K562 (cell line): ENCODE measurements around the gene ACKR2. TPM values are rescaled to one million over a fixed set of nuclear protein-coding genes. Genes with fewer than 3 reads are reported as not detected.

Experiments used
- CHD2 ChIP-seq: IDR thresholded peaks from 2 replicates; pipeline ENCODE4 v1.6.1; 2011; ENCODE audit warnings: low read depth, low read length
- CSDE1 ChIP-seq, 2 experiments: fragments of 450-650 bp; IDR thresholded peaks; 2 replicates each; pipeline ENCODE4 v1.6.1; 2016; ENCODE audit warnings: mild to moderate bottlenecking in 1 of 2
- FOXK1 ChIP-seq: sonication (generic); formaldehyde crosslinking; IDR thresholded peaks from 2 replicates; pipeline ENCODE4 v1.8.0; 2022; ENCODE audit warnings: missing genetic modification reagents, mild to moderate bottlenecking, borderline replicate concordance
- GABPA ChIP-seq: fragments of 200-800 bp; sonication (Bioruptor generic); conservative IDR thresholded peaks from 2 replicates; pipeline ENCODE4 v1.6.1; 2016; ENCODE audit warnings: low read depth, missing genetic modification characterization, missing compliant biosample characterization
- GATAD2A ChIP-seq: fragments of 450-650 bp; IDR thresholded peaks from 2 replicates; pipeline ENCODE4 v1.6.1; 2017
- MTA1 ChIP-seq: fragments of 450-650 bp; IDR thresholded peaks from 2 replicates; pipeline ENCODE4 v1.6.1; 2017; ENCODE audit warnings: borderline replicate concordance
- NCOA2 ChIP-seq, 2 experiments: fragments of 450-650 bp; IDR thresholded peaks; 2 replicates each; pipeline ENCODE4 v1.6.1; 2018; ENCODE audit warnings: mild to moderate bottlenecking in 2 of 2, moderate library complexity in 1 of 2; ENCODE audit not compliant: partially characterized antibody in 2 of 2
- NR0B1 ChIP-seq: fragments of 450-650 bp; IDR thresholded peaks from one replicate; pipeline ENCODE4 v1.6.1; 2018; ENCODE audit warnings: mild to moderate bottlenecking, moderate library complexity; ENCODE audit not compliant: partially characterized antibody
- NR2F6 ChIP-seq: fragments of 450-650 bp; formaldehyde crosslinking; IDR thresholded peaks from 2 replicates; pipeline ENCODE4 v1.4.0; 2020; ENCODE audit warnings: mild to moderate bottlenecking
- PKNOX1 ChIP-seq: fragments of 450-650 bp; IDR thresholded peaks from 2 replicates; pipeline ENCODE4 v1.6.1; 2016
- SIX5 ChIP-seq, 2 experiments: IDR thresholded peaks; 2 replicates each; pipeline ENCODE4 v1.6.1; 2011; ENCODE audit warnings: low read length in 2 of 2, borderline replicate concordance in 1 of 2, low read depth in 1 of 2, mild to moderate bottlenecking in 1 of 2, moderate library complexity in 1 of 2; ENCODE audit not compliant: insufficient read depth in 1 of 2
- SRSF9 ChIP-seq: fragments of 200-400 bp; formaldehyde crosslinking; IDR thresholded peaks from 2 replicates; pipeline ENCODE4 v1.6.1; 2017; ENCODE audit warnings: low read depth, low read length, borderline replicate concordance
- TEAD4 ChIP-seq, 2 experiments: sonication (generic) in 1 of 2; formaldehyde crosslinking in 1 of 2; IDR thresholded peaks; 2 replicates each; pipeline versions ENCODE4 v1.6.1 to v1.8.0; 2012 to 2022; ENCODE audit warnings: borderline replicate concordance in 1 of 2, inconsistent platforms in 1 of 2, low read length in 1 of 2, mild to moderate bottlenecking in 1 of 2, missing genetic modification reagents in 1 of 2
- ZNF318 ChIP-seq, 2 experiments: fragments of 450-650 bp; IDR thresholded peaks; 2 replicates each; pipeline ENCODE4 v1.6.1; 2016; ENCODE audit warnings: mild to moderate bottlenecking in 2 of 2, borderline replicate concordance in 1 of 2, low read depth in 1 of 2, moderate library complexity in 1 of 2
- ZSCAN29 ChIP-seq: fragments of 450-650 bp; IDR thresholded peaks from 2 replicates; pipeline ENCODE4 v1.6.1; 2017
- polyA plus RNA-seq, 8 experiments: library from polyadenylated mRNA; depleted of rRNA in 4 of 8; stranded (reverse) in 5 of 8; unstranded in 3 of 8; fragments of >200 nt; fragmentation: Nextera tagmentation in 2 of 8; fragmentation: Illumina TruSeq in 1 of 8; extraction: Ambion mirVana in 2 of 8; extraction: Trizol in 1 of 8; gene quantifications; 2 replicates each; pipeline versions ENCODE4 v1.2.1 to v1.2.3, GENCODE V29; 2011 to 2014; ENCODE audit warnings: inconsistent platforms in 1 of 8, missing spikeins in 1 of 8
- total RNA-seq, 7 experiments: library from RNA; depleted of rRNA in 6 of 7; stranded (reverse); fragments of >200 nt in 6 of 7; fragmentation: Illumina TruSeq in 2 of 7; extraction: Trizol in 2 of 7; gene quantifications; 2 replicates each; pipeline versions ENCODE4 v1.2.1 to v1.2.3, GENCODE V29; 2011 to 2021; ENCODE audit warnings: low replicate concordance in 1 of 7

ACKR2 gene
- total and polyA plus RNA-seq, 9 of the 15 experiments (the other 6 are each of a cell fraction or from before 2014, with no cell fraction given), result 0.03 to 0.69 (median 0.25) TPM; not detected in 1

GRCh38 chr3:42831321-42831713 lies 22.1 kb downstream of the ACKR2 start (continued):
- TF ChIP-seq NR0B1 (no peak), ZSCAN29 (no peak), NCOA2 (IDR thresholded peaks at IDR 0.05; ENCODE audit: partially characterized antibody in 2 of 2) (no peak), CSDE1 (IDR thresholded peaks at IDR 0.05) (no peak), ZNF318 (IDR thresholded peaks at IDR 0.05; ENCODE audit: borderline replicate concordance in 1 of 2, low read depth in 1 of 2) (no peak), GATAD2A (no peak), SIX5 (IDR thresholded peaks at IDR 0.05; ENCODE audit: borderline replicate concordance in 1 of 2, insufficient read depth in 1 of 2, low read depth in 1 of 2, low read length in 2 of 2) (no peak), GABPA (tag) (no peak), FOXK1 (CRISPR knock-in tag) (no peak), SRSF9 (no peak), TEAD4 (IDR thresholded peaks at IDR 0.05; ENCODE audit: low read length) (no peak), TEAD4 (CRISPR knock-in tag; IDR thresholded peaks at IDR 0.05; ENCODE audit: borderline replicate concordance) (no peak), MTA1 (no peak), CHD2 (no peak), NR2F6 (CRISPR knock-in tag) (no peak), PKNOX1 (no peak)
